Left forelimb (tissue), 1 donor: ENCODE data around the gene ANO3.

ENCODE experiments used
- DNase-seq: peaks from one replicate; pipeline ENCODE4 v3.0.0-alpha.2; 2018; ENCODE audit warnings: low spot score

The ANO3 gene

DNA sequence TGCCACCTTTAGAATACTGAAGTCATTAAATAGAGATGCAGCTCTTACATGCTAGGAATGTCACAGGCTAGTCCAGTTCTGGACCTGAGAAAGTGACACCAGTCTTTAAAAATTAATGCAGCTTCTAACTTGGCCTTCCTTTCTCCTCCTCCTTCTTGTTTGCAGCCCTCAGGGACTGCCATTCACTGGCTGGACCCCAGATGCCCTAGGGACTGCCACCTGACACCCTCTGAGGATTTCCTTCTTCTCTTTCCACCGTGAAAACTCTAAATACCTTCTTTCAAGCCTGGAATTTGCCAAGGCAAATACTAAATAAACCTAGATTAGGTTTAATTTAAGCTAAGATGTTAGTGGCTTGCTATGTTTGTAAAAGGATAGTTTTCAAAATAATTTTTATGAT lies 161.7 kb downstream of the ANO3 start:
- DNase-seq, result no peak

DNA sequence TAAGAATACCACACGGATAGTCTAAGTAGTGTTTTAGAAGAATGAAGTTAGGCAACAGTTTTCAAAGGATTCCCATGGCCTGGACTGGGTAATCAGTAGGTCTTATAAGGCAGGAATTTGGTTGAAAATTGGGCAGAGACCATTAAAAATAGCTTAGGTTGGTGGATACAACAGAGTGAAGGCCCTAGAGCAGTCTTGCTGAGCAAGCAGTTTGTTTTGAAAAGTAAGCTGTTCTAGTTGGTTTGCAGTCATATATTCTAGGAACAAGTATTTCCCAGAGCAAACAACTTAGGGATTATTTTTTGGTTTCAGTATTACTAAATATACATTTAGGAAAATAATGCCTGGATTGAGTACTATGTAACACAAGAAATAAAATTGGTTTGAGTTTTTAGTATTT lies 175.3 kb downstream of the ANO3 start:
- DNase-seq, result no peak

- no peak for DNase-seq
These were observed 178.2 kb downstream of the ANO3 start for GRCh38 chr11:26510164-26510563.

DNA sequence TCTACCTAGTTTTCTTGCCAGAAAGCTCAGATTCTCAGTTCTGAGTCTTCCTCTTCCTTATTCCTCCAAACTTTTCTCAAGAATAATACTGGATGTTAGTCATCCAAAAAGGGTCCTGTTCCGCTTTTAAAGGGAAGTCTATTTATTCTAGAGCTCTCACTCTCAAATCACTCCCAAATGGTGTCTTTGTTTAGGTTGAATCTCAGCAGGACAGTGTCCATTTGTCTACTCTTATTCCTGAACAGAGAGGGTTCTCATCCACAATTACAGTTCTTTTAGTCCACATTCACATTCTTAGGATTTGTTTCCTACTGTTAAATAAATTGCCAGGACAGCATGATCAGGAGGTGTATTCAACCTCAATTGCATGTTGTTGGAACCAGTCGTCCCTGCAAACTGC lies 178.8 kb downstream of the ANO3 start:
- DNase-seq, result no peak

- no peak for DNase-seq
These were observed 180.3 kb downstream of the ANO3 start for GRCh38 chr11:26512196-26512595.

- DNase-seq, result no peak
These were observed 187.5 kb downstream of the ANO3 start for GRCh38 chr11:26519469-26519868.

- no peak for DNase-seq
These were observed 191.1 kb downstream of the ANO3 start for GRCh38 chr11:26522912-26523610.

DNA sequence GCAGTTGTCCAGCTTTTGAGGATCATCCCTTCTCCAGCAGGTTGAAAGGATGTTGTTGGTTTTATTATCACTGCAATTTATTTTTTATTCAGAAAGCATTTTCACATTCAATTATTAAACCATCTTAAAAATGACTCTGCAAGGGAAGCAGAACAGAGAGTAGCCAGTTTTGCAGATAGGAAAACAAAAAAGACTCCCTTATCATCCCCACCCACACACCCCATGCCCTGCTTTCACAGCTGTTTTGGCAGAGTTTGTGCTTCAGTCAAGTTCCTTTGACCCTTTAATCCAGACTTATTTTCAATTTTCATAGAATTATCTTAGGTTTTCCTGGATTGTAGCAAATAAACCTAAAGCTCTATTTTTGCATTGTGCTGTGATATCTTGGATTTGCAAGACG lies 195.8 kb downstream of the ANO3 start:
- DNase-seq, result no peak

- DNase-seq, result no peak
These were observed 205.4 kb downstream of the ANO3 start for GRCh38 chr11:26537341-26537740.

- no peak for DNase-seq
These were observed 207.6 kb downstream of the ANO3 start for GRCh38 chr11:26539517-26539916.

DNA sequence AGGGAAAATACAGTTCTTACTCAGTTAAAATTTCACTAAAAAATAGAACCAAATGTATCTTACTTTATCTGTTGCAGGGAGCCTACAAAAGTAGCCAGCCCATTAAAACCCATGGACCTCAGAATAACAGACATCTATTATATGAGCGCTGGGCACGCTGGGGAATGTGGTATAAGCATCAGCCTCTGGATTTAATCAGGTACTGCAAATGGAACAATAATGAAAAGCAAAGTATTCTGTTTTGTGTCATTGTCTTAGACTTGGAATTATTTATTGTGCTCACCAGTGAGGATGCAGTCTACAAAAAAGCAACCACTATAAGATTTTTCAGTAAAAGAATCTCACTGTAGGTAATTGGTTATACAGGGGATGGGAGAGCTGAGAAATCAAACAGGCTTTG lies 209.9 kb downstream of the ANO3 start:
- no peak for DNase-seq

DNA sequence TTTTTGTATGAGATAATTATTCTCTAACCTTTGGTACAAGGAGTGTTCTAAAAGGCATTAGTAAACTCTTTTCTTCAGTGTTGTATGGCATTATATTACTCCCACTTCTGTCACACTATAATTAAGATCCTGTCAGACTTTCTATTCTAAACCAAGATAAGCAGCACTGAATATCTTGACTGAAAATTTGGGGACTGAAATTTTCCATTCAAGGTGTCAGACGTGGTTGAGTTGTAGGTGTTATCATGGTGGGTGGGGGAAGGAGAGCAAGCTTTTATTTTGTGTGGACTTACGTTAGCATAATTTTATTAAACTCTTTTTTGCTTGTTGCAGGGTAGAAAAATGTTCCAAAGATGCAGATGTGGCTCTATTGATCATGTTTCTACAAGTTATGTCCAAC lies 217.2 kb downstream of the ANO3 start:
- DNase-seq, result no peak

GRCh38 chr11:26550022-26550421 lies 218.1 kb downstream of the ANO3 start:
- DNase-seq, result no peak

DNA sequence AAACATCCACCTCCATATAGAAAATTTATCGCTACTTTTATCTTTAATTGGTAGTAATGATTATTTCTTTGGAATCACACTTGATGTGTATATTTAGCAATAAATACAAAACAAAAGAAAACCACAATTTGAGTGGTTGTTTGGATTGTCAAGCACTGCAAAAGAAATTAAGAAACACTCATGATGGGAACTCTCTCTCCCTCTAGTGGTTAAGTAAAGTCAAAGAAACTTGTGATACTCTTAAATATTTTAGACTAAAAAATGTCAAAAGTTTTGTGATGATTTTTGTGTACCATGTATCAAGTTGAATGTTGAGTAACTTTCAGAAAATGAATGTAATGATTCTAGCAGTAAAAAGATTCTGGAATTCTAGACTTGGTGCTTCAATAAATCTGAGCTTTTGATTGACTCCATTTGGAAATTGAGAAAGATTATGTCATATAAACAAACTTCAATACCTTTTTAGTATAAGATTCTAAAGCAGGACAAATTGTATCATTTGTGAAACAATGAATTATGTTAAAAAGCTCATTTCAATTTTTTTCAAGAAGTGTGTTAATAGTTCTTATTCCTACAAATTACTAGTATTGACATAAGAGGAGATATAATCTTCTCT lies 219.4 kb downstream of the ANO3 start:
- no peak for DNase-seq

DNA sequence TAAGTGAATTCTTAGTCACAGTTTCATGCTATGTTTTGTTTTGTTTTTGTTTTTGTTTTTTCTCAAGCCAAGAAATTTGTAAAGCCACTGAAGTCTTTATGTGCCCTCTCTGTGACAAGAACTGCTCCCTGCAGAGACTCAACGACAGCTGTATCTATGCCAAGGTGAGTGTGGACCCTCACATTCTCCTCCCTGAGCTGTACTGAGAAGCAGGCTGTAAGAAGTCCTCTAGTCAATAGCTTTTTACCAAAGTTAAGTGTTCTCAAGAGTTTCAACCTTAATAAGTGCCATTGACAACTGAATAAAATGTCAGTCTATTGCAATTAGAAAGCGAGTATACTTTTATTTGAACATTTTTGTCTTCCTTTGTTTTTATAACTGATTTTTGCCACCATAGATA lies 221.3 kb downstream of the ANO3 start:
- DNase-seq, result no peak

- DNase-seq, result no peak
These were observed 222.5 kb downstream of the ANO3 start for GRCh38 chr11:26554455-26554854.

DNA sequence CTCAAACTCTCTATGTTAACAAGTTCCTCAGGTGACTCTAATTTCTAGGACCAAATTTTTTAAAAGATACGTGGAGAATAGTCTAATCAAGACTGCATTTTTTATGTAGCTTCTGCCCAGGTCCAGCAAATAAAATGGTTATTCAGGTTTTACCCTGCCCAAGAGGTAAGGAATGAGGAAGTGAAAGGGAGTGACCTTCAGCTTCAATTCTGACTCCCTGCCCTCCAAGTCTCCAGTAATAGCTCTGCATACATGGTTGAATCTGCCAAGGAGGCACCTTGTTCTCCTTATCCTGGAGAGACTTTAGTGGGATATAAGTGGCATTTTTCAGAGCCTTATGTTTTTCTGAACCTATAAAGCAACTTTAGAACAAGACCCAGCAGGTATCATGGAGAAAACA lies 224.7 kb downstream of the ANO3 start:
- no peak for DNase-seq

GRCh38 chr11:26557666-26558065 lies 225.7 kb downstream of the ANO3 start:
- no peak for DNase-seq

GRCh38 chr11:26558190-26558589 lies 226.3 kb downstream of the ANO3 start:
- DNase-seq, result no peak

- DNase-seq, result no peak
These were observed 237.7 kb downstream of the ANO3 start for GRCh38 chr11:26569646-26570045.

- DNase-seq, result no peak
These were observed 240.1 kb downstream of the ANO3 start, which contains the start of gene MUC15 for GRCh38 chr11:26571861-26572654. Gene MUC15, minus strand, starts transcription at chr11:26572263. Its CDS starts 5,169 bp downstream, at chr11:26567094.

DNA sequence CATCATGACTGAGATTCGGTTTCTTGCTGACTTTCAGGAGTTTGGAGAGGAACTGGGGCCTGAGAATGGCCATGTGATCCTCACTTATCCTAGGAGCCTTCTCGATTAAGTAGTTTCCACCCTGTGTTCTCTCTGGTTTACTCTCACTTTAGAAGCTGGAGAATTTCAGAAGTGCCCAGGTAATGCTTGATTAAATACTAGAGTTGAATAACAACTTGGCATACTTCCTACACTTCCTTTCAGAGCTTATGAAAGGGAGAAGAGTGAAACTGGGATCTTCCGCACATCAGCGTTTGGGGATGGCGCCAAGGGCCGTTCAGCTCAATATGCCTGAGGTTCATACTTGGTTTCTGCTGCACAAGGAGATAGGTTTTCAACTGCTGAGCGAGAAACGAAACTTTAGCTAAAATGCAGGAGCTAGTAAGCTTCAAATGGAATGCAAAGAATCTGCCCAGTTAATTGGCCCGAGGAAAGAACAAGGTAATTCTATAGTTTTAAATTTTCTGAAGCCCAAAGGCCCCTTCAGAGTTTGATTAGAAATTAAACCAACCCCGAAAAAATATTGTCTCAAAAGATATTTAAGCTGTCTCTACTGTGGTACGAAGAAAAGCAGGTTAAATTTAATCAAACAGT lies 241.0 kb downstream of the ANO3 start:
- DNase-seq, result no peak

GRCh38 chr11:26573896-26574295 lies 242.0 kb downstream of the ANO3 start:
- no peak for DNase-seq
